IMR-90 (cell line): Measurements from ENCODE around the gene MAP7.

Experiments
- CEBPB ChIP-seq: IDR thresholded peaks from 2 replicates; pipeline ENCODE4 v1.6.1; 2012; ENCODE audit warnings: low read depth, low read length, improper control_type of control experiment
- CTCF ChIP-seq: conservative IDR thresholded peaks from 2 replicates; pipeline ENCODE4 v1.5.1; 2012; ENCODE audit warnings: mild to moderate bottlenecking, low read depth, low read length, improper control_type of control experiment
- FOS ChIP-seq: fragments of 150-350 bp; IDR thresholded peaks from 2 replicates; pipeline ENCODE4 v1.6.1; 2016; ENCODE audit warnings: low read depth, low read length
- MAFK ChIP-seq: IDR thresholded peaks from 2 replicates; pipeline ENCODE4 v1.6.1; 2012; ENCODE audit warnings: low read depth, low read length, improper control_type of control experiment
- MAZ ChIP-seq: IDR thresholded peaks from 2 replicates; pipeline ENCODE4 v1.6.1; 2012; ENCODE audit warnings: low read depth, mild to moderate bottlenecking, low read length, improper control_type of control experiment, moderate library complexity, borderline replicate concordance
- MXI1 ChIP-seq: IDR thresholded peaks from 2 replicates; pipeline ENCODE4 v1.6.1; 2012; ENCODE audit warnings: low read depth, mild to moderate bottlenecking, low read length, moderate library complexity, borderline replicate concordance
- POLR2A ChIP-seq: IDR thresholded peaks from 2 replicates; pipeline ENCODE4 v1.6.1; 2012; ENCODE audit warnings: mild to moderate bottlenecking, low read depth, low read length
- RAD21 ChIP-seq: IDR thresholded peaks from 2 replicates; pipeline ENCODE4 v1.6.1; 2012; ENCODE audit warnings: low read length, improper control_type of control experiment
- SMC3 ChIP-seq: fragments of 150-350 bp; IDR thresholded peaks from 2 replicates; pipeline ENCODE4 v1.6.1; 2016; ENCODE audit warnings: low read depth, mild to moderate bottlenecking, antibody characterized with exemption, low read length, moderate library complexity

DNA sequence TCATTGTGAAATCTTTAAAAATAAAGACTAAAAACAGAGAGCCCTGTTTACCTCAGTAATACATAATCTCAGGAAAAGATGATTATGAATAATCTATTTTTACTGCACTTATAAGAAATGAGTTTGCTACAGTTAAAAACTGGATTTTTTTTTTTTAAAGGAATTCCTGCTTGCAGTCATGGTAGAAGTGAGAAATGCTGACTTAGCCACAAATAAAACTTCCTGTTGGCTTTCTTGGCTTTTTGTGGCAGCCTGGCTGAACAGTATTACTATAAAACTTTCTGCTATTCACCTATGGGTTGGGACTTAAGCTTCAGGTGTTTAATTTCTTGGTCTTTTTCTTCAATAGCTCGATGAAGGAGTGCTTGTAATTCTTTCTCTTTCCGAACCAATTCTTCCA lies 12.0 kb upstream of the MAP7 start:
- TF ChIP-seq SMC3 (no peak), POLR2A (no peak), CTCF (no peak), MAZ (no peak), MXI1 (no peak), FOS (no peak), RAD21 (no peak), MAFK (no peak), CEBPB (no peak)
